Pancreas (tissue), 10 donors: ENCODE results near the gene ZNF543. TPM values are rescaled to one million over a fixed set of nuclear protein-coding genes. Genes with fewer than 3 reads are reported as not detected.

Source experiments
- ATAC-seq, 4 donors: fragments of 200-7000 bp; cut with Tn5 transposase; one replicate each; pipeline versions ENCODE4 v1.8.0 to v1.9.1; 2020; ENCODE audit warnings: mild to moderate bottlenecking in 4 of 4, moderate library complexity in 4 of 4
- DNase-seq, 6 donors: peaks; one replicate each; pipeline ENCODE4 v3.0.0-alpha.2; 2020
- FAIRE-seq: peaks from 2 replicates; lab custom pipeline; 2012; peaks lifted over from hg19 to GRCh38; lab: Jason Lieb, UNC
- H3K27ac ChIP-seq, 4 donors: fragments of 200-600 bp; sonication (generic); 1 replicate in 3 of 4; 2 replicates in 1 of 4; pipeline versions ENCODE4 v1.5.0 to v1.8.0; 2020
- H3K27me3 ChIP-seq, 4 donors: fragments of 200-600 bp; one replicate each; pipeline ENCODE4 v1.8.0; 2021
- H3K36me3 ChIP-seq, 3 donors: fragments of 200-600 bp; sonication (generic) in 1 of 3; one replicate each; pipeline versions ENCODE4 v1.5.0 to v1.8.0; 2020 to 2021
- H3K4me1 ChIP-seq, 3 donors: fragments of 200-600 bp; one replicate each; pipeline ENCODE4 v1.8.0; 2021
- H3K4me3 ChIP-seq, 4 donors: fragments of 200-600 bp; sonication (generic) in 2 of 4; one replicate each; pipeline versions ENCODE4 v1.5.0 to v1.8.0; 2020 to 2021
- H3K9me3 ChIP-seq, 4 donors: fragments of 200-600 bp; one replicate each; pipeline ENCODE4 v1.8.0; 2021
- WGBS, 2 donors: extraction: QIAGEN DNeasy Blood & Tissue Kit; methylation state at CpG; one replicate each; pipeline ENCODE4 v1.1.7; 2013; 5-methylcytosine and 5-hydroxymethylcytosine counted together
- intact Hi-C, 3 donors: fragments of 100-400 bp; cut with DNase I; formaldehyde crosslinking; loops; one replicate each; pipeline versions ENCODE4 v1.11.1 to v1.14.2; 2022
- polyA plus RNA-seq, 2 donors: library from polyadenylated mRNA; stranded (reverse); fragments of 200-250 nt; gene quantifications; one replicate each; pipeline ENCODE4 v1.2.3, GENCODE V29; 2013
- total RNA-seq, 6 donors: library from RNA; stranded (reverse); fragmentation: NEBNext Ultra II Directional in 4 of 6; extraction: Animal tissue kit (Norgen Biotek cat#: 25700) in 4 of 6; gene quantifications; one replicate each; pipeline versions ENCODE4 v1.2.1 to v1.2.4, GENCODE V29; 2021 to 2023
- TF ChIP-seq, protein P1 (sequence below), 4 donors: fragments of 200-600 bp; sonication (generic) in 3 of 4; IDR thresholded peaks; one replicate each; pipeline versions ENCODE4 v1.5.0 to v1.8.0; 2021; ENCODE audit warnings: antibody characterized with exemption in 4 of 4
- donor health status: healthy with polysubstance abuse.
- donor health status: DM: no; HTN: no; CAD: no; lungs with moderate emphysema.
- donor health status: DM: no; HTN: no; CAD: no.
- donor health status: control.
- donor health status: control.
- donor health status: Bipolar disorder and iron deficiency.
- donor health status: DM: yes; HTN: yes; CAD: no.
- donor health status: DM: no; HTN: no; CAD: no.
- donor health status: DM: no; HTN: no; CAD: no.
- donor health status: DM: yes; HTN: yes; CAD: no.

The ZNF543 gene
- total and polyA plus RNA-seq, 8 donors: 0.76 to 4.1 (median 1.5) TPM

DNA sequence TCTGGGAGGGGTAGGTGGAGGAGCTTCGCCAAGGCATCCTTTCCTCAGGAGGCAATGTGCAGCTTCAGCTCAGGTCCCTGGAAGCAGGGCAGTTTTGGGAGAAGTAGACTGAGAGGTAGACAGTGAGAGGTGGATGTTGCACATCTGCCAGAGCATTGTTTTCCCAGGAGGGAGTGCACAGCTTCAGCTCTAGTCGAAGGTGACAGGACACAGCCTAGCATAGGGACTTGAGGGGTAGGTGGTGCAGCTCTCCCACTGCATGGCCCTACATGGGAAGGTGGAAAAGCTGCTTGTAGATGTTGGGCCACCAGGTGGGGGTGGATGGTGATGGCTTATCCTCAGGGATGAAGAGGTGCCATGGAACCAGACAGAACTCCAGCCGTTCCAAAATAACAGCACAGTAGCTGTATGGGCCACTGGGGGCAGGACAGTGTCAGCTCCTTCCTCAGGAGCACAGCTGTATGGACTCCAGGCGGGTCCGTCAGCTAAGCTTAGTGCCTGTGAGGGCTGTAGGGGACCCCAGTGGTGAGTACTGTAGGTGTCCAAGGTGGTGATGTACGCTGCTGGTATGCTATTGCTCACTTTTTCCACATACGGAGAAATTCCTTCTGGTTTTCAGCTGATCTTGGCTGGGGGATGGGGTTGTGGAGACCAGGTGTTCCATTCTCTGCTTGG lies 17.4 kb upstream of the ZNF543 start:
- intact Hi-C loops: no loop called here
- FAIRE-seq (no peak), ATAC-seq (no peak), DNase-seq (no peak)
- H3K27ac ChIP-seq: no peak overlapping the region
- no peaks in the 10 kb centered on the region for H3K4me1 ChIP-seq
- H3K4me3 ChIP-seq: no peak overlapping the region
- TF ChIP-seq, protein P1, sequence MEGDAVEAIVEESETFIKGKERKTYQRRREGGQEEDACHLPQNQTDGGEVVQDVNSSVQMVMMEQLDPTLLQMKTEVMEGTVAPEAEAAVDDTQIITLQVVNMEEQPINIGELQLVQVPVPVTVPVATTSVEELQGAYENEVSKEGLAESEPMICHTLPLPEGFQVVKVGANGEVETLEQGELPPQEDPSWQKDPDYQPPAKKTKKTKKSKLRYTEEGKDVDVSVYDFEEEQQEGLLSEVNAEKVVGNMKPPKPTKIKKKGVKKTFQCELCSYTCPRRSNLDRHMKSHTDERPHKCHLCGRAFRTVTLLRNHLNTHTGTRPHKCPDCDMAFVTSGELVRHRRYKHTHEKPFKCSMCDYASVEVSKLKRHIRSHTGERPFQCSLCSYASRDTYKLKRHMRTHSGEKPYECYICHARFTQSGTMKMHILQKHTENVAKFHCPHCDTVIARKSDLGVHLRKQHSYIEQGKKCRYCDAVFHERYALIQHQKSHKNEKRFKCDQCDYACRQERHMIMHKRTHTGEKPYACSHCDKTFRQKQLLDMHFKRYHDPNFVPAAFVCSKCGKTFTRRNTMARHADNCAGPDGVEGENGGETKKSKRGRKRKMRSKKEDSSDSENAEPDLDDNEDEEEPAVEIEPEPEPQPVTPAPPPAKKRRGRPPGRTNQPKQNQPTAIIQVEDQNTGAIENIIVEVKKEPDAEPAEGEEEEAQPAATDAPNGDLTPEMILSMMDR (IDR thresholded peaks at IDR 0.05): no peak
- H3K36me3 ChIP-seq: peaks cover 0 to 4% (median 0%) of the 10 kb centered on the region in 3 donors
- no peaks in the 10 kb centered on the region for H3K27me3 ChIP-seq
- 83% methylated on average over 7 of the region's 7 CpGs for WGBS, 2 donors
- no peaks in the 10 kb centered on the region for H3K9me3 ChIP-seq

DNA sequence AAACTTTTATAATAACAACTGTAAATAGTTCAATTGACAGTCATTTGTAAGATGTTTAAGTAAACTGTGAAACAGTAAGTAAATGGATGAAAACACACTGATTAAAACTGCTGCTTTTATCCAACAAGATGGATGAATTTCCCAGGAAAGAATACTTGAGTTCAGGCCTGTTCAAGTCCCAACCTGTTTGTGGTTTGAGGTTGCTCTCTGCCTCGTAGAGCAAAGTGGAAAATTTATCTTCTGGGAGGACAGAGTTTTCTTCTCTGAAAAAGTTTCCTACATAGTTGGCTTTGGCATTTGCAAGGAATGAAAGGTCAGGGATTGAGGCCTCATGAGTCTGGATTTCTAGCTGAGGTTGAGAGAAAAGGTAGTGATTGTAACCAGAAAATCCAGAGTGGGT lies 15.2 kb upstream of the ZNF543 start:
- Histone ChIP-seq H3K9me3 (no peaks in the 10 kb centered on the region), H3K27ac (no peak overlapping the region), H3K27me3 (no peaks in the 10 kb centered on the region), H3K4me3 (no peak overlapping the region), H3K36me3 (peaks cover 0 to 4% (median 0%) of the 10 kb centered on the region in 3 donors), H3K4me1 (no peaks in the 10 kb centered on the region)
- no peak for FAIRE-seq
- TF ChIP-seq, protein P1 (IDR thresholded peaks at IDR 0.05): no peak
- intact Hi-C loops: no loop called here
- no peak for ATAC-seq
- 0 to 39% methylated on average over 1 of the region's 1 CpG for WGBS, 2 donors
- DNase-seq: no peak

DNA sequence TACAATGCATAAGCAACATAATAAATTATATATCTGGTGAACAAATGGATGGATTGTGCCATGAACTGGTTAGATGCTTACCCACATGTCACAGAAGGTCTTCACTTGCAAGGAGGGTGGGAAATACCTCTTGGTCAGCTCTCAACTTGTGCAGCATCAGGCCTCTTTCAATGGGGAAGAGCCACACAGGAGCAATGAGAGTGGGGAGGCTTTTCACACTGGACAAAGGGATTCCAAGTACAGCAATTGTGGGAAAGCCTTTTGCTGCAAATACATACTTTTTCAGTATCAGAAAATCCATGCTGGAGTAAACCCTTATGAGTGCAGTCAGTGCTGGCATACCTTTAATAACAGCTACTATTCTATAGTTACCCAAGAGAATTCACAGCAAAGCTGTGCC lies 11.8 kb upstream of the ZNF543 start:
- intact Hi-C loops: no loop called here
- Histone ChIP-seq H3K27ac (no peak overlapping the region), H3K36me3 (no peaks in the 10 kb centered on the region), H3K4me3 (no peak overlapping the region), H3K4me1 (no peaks in the 10 kb centered on the region), H3K9me3 (no peaks in the 10 kb centered on the region), H3K27me3 (no peaks in the 10 kb centered on the region)
- ATAC-seq (no peak), FAIRE-seq (no peak), DNase-seq (no peak)
- TF ChIP-seq, protein P1 (IDR thresholded peaks at IDR 0.05): no peak

DNA sequence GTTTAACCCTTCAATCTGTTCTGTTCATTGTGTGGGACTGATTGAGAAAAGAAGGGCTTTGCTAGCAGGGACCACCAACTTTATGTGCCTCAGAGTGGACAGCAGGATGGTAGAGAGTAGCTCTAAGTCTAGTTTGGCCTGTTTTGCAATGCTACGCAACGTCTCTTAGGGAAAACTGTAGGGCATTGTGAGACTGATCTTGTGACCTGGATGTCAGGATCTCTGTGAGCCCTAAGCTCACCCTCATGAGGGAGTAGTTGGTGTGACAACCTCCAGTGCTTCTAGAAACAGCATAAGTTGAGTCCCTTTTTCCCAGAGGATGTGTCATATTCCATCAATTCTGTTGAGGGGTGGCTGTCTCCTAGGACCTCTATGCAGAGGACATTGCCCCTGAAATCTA lies 9.5 kb upstream of the ZNF543 start:
- no peaks in the 10 kb centered on the region for H3K4me1 ChIP-seq
- WGBS, 2 donors: 64 to 74% methylated on average over 2 of the region's 2 CpGs
- intact Hi-C loops: no loop called here
- H3K36me3 ChIP-seq: no peaks in the 10 kb centered on the region
- DNase-seq (no peak), ATAC-seq (no peak), FAIRE-seq (no peak)
- no peak overlapping the region for H3K4me3 ChIP-seq
- TF ChIP-seq, protein P1 (IDR thresholded peaks at IDR 0.05): no peak
- H3K9me3 ChIP-seq: no peaks in the 10 kb centered on the region
- no peak overlapping the region for H3K27ac ChIP-seq
- no peaks in the 10 kb centered on the region for H3K27me3 ChIP-seq

DNA sequence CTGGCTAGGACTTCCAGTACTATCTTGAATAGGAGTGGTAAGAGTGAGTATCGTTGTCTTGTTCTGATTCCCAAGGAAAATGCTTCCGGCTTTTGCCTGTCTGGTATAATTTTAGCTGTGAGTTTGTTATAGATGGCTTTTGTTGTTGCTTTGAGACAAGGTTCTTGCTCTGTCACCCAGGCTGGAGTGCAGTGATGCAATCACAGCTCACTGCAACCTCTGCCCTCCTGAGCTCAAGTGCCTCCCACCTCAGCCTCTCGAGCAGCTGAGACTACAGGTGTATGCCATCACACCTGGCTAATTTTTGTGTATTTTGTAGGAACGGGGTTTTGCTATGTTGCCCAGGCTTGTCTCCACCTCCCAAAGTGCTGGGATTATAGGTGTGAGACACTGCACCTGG lies 6.1 kb upstream of the ZNF543 start:
- H3K9me3 ChIP-seq: no peaks in the 10 kb centered on the region
- no peak overlapping the region for H3K4me3 ChIP-seq
- FAIRE-seq: no peak
- intact Hi-C loops: no loop called here
- no peak for ATAC-seq
- 55 to 62% methylated on average over 4 of the region's 4 CpGs for WGBS, 2 donors
- no peaks in the 10 kb centered on the region for H3K27me3 ChIP-seq
- no peak for DNase-seq
- H3K4me1 ChIP-seq: no peaks in the 10 kb centered on the region
- TF ChIP-seq, protein P1 (IDR thresholded peaks at IDR 0.05): no peak
- no peak overlapping the region for H3K27ac ChIP-seq
- no peaks in the 10 kb centered on the region for H3K36me3 ChIP-seq
